SKM-1 treated with dmso at 0.1 percent for 144 hours (cell line): Measurements from ENCODE around the gene MAP3K4.
"Not testable (repeated sequence)": the region's sequence is repeated elsewhere in the genome, so short reads cannot be mapped to it uniquely, and the experiment has no call there.

Source experiments
- DNase-seq: peaks from one replicate; lab custom pipeline; 2025; ENCODE audit not compliant: unreplicated experiment; lab: John Stamatoyannopoulos, UW

Gene MAP3K4

DNA sequence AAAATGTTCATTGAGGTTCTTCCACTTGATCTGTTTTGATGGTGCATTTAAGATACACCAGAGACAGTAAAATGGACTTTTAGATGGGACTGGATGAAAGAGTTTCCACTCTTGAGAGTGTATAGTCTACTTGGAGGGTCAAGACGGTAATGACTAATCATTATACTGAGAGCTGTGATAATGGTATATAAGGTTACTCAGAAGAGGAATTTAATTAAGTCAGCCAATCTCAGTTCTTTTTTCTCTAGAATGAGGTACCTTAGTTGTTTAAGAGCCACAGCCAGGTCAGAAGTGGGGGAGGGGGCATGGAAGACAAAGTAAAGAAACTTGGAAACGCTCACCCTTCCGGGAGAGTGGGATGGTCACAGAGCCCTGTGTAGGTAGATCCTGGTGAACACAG lies 123.9 kb downstream of the MAP3K4 start:
- DNase-seq: no peak

DNA sequence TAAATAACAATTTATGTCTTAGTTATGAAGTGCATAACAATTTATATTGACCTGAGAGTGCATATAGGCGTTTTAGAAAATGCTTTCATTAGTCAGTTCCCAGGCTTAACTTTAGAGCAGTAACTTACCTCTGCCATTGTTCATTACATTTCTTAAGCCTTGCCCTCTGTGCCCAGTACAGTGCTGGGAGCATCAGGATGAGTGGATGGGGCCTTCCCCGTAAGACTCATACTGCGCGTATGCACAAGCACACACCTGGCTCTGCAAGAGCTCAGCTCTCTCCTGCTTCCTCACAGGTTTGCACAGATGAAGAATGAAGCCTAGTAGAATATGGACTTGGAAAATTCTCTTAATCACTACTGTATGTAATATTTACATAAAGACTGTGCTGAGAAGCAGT lies 125.0 kb downstream of the MAP3K4 start:
- no peak for DNase-seq

DNA sequence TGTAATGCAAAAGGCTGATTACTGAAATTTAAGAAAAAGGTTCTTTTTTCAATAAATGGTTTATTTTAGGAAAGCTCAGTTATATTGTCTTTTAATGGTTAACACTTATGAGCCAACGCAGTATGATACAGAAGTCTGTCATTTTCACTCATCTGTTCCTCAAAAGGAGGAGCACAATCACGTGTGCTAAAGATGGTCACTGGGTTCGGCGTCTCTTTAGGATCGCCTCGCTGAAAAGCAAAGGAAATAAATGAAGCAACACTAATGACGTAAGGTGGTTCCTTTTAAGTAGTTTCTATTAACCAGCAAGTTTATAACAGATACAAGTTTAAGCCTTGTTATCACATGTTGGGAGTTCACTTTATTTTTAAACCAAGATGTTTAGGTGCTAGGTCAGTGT lies 125.7 kb downstream of the MAP3K4 start:
- DNase-seq: no peak

- no peak for DNase-seq
These were observed 126.4 kb downstream of the MAP3K4 start for GRCh38 chr6:161117942-161118341.

DNA sequence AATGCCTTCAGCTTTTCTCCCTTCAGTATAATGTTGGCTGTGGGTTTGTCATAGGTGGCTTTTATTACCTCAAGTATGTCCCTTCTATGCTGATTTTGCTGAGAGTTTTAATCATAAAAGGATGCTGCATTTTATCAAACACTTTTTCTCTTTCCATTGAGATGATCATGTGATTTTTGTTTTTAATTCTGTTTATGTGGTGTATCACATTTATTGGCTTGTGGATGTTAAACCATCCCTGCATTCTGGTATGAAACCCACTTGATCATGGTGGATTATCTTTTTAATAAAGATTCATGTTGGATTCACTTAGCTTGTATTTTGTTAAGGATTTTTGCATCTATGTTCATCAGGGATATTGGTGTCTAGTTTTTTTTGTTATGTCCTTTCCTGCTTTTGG lies 131.8 kb downstream of the MAP3K4 start:
- DNase-seq: not testable (repeated sequence)

DNA sequence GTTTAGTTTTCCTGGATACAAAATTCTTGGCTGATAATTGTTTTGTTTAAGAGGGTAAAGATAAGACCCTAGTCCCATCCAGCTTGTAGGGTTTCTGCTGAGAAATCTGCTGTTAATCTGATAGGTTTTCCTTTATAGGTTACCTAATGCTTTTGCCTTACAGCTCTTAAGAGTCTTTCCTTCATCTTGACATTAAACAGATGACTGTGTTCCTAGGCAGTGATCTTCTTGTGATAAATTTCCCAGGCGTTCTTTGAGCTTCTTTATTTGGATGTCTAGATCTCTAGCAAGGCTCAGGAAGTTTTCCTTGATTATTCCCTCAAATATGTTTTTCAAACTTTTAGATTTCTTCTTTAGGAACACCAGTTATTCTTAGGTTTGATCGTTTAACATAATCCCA lies 134.0 kb downstream of the MAP3K4 start:
- DNase-seq: no peak

- no peak for DNase-seq
These were observed 135.6 kb downstream of the MAP3K4 start for GRCh38 chr6:161127071-161127740.

GRCh38 chr6:161128230-161128629 lies 136.7 kb downstream of the MAP3K4 start:
- DNase-seq: no peak

DNA sequence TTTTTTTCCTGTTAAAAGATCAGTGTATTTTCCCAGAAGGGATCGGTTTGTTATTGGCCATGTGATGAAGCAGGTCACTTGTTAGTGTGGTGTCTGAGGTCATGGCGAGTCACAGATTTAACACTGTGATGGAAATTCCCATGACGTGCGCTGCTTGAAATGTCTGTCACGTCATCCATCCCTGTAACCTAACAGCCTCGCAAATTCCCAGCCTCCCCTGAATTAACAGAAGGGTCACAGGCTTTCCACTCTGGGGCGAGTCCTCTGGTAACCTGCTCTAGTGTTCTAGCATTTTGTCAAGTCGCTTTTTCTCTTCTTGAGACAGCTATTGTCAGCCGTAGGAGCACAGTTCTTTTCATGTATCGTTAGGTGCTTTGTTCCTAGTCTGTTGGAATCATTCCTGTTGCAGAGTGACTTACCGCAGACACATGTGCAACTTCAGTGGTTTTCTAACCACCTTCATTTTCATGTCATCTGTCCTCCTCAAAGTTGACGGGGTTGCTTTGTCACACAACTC lies 137.2 kb downstream of the MAP3K4 start:
- no peak for DNase-seq

DNA sequence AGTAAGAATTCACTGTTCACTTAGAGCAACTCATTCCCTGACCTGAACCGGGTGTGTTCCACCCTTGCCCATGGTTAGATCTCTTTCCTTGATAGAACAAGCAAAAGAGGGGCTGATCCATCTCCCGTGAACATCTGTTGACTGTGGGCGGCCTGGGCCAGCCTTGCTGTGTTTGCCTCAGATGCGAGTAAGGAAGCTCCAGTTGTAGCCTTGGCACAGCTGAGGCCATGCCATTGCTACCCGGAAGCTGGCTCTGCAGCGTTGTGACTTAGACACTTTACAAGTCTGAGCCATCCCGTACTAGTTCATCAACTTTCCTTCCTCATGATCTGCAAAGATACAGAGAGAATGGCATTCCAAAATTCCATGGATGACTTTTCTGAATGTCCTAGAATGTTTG lies 139.0 kb downstream of the MAP3K4 start:
- DNase-seq: no peak

DNA sequence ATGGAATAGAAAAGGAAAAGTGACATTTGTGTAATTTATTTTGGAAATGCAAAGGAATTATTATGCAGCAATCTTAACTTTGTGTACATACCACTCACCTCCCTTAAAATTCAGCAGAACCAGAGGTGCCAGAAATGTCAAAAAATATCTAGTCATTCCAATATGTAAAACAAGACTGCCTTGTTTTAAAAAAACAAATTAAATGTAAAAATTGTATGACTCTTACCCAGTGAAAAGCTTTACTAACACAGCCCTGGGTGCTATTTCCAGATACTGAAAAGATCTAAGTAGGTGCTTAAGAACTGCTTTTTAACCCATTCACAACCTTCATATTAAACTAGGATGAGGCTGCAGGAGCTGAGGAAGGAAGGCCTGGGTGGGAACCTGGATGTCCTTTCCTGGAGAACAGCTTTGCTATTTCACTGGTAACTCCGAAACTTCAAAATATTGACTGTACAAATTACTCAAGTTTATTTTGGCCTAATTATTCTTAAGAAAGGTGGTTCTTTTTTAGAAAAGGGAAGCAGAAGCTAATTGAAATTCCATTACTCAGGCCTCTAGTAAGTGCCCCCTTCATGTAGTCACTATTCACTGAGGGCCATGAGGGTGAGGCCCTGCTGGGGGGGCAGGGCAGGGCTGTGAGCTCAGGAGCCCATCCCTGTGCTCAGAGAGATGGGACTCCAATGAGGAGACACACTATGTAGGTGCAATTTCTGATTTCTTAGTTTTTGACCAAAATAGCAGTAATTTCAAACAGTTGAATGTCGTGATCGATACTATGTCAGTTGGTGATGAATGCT lies 139.6 kb downstream of the MAP3K4 start:
- DNase-seq: no peak

GRCh38 chr6:161132384-161132783 lies 140.8 kb downstream of the MAP3K4 start:
- no peak for DNase-seq

DNA sequence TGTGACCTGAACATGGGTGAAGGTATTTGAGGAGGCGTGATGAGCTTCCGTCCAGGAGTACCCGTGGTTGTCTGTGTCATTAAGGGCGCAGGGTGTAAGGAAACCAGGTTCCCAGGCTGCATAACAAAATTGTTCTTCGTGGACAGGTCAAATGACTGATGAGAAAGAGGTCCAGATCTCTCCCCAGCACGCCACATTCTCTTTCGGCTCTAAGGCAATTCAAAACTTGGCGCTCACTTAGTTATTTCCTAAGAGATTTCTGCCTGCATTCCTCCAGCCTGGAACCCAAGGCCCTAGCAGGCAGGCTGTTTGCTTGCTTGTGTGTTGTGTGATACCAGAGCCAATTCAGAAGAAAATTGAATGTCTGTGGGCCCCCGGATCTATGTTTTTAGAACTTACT lies 142.4 kb downstream of the MAP3K4 start:
- no peak for DNase-seq

GRCh38 chr6:161134550-161135298 lies 143.2 kb downstream of the MAP3K4 start:
- DNase-seq: no peak

GRCh38 chr6:161135695-161136591 lies 144.4 kb downstream of the MAP3K4 start:
- peak; percentile 17 for DNase-seq

- no peak for DNase-seq
These were observed 145.1 kb downstream of the MAP3K4 start for GRCh38 chr6:161136655-161137054.

DNA sequence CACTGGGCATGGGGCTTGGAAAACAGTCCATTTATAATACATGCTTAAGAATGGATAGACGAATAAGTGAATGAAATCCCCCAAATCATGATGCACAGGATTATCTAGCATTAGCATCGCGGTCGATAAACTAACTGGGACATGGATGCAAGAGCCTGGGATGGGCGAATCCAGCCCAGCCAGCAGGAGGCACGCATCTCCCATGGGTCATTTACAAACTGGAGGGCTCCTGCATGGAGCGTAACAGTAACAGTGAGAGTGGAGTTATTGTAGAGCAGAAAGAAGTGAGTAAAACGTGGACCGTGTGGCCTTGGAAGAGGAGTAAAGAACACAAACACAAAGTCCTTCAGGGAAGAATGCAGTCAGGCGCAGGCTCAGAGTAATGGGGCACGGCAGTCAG lies 145.8 kb downstream of the MAP3K4 start:
- DNase-seq: no peak

DNA sequence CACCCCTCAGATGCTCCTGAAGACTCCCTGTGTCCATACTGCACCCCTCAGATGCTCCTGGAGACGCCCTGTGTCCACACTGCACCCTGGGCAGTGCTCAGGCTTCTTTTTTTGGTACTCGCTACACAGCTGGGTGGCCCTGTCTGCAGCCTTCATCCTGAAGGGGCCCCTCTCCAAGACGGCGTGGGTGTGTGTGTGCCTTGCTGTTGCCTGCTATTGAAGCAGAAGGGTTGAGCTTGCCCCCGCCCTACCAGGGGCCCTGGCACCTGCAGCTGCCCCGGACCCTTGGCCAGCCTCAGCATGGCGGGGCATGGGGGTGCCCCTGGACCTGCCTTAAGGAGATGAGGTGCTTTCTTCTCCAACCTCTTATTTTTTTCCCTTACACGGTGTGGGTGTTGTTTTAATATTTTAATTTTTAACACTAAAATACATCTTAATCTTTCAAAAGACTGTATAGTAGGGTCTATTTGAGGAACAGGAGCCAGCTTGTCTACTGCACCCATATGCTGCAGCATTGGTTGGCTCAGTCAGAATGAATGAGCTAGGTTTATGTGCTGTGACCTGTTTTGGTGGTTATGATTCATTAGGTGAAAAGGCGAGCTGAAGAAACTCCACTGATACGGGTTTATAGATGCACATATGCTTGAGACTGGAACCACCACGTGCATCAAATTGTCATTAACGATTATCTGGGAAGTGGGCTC lies 146.4 kb downstream of the MAP3K4 start:
- DNase-seq: no peak

DNA sequence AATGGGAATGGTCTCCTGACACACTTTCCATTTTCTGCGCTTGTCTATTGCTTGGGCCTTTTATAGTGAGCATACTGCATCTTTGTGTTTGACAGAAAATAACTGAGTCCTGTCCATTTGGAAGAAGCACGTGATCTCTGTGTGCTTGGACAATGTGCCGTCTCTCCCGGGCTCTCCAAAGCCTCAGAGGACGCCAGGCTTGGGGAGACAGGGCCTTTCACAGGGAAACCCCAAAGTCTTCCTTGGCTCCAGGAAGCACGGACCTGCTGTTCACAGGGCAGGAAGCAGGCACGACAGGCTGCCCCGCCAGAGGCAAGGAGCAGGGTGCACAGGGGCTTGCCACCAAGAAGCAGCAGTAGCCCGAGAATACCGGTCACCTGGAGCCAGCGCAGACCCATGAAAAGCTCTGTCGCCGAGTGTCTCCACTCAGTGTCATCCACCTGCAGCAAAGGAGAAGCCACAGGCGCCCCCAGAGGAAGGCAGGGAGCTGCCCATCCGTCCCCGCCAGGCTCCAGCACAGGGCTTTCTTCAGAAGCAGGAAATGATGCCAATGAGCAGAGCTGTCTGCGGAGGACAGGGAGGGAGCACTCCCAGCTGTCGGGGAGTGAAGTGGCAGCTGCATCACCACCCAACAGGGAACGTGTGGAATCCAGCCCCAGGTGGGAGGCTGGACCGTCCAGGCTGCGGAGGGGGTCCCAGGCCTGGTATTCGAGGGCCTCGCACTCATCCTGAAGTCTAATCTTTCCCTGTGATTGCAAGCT lies 147.2 kb downstream of the MAP3K4 start:
- DNase-seq: no peak
